HG03060 (cell line): Measurements from ENCODE around the gene ADGRG7.

ENCODE experiments used
- ATAC-seq: cut with Tn5 transposase; IDR thresholded peaks from one replicate; pipeline ENCODE4 v1.9.1; 2021; ENCODE audit warnings: low read depth, moderate number of reproducible peaks; ENCODE audit not compliant: unreplicated experiment

ADGRG7 gene

GRCh38 chr3:100600181-100601042, 9.0 kb upstream of the ADGRG7 start:
- ATAC-seq = no peak

GRCh38 chr3:100602506-100603444, 6.6 kb upstream of the ADGRG7 start:
- no peak for ATAC-seq

- ATAC-seq = no peak
These were observed 5.9 kb upstream of the ADGRG7 start for GRCh38 chr3:100603469-100603868.

- ATAC-seq = no peak
These were observed 4.0 kb upstream of the ADGRG7 start for GRCh38 chr3:100605358-100605757.

GRCh38 chr3:100606894-100607512, 2.4 kb upstream of the ADGRG7 start:
- peak; percentile 76 for ATAC-seq

- ATAC-seq = no peak
These were observed 562 bp downstream of the ADGRG7 start for GRCh38 chr3:100609963-100610362.

- ATAC-seq = no peak
These were observed 1.8 kb downstream of the ADGRG7 start for GRCh38 chr3:100611221-100611620.

GRCh38 chr3:100613721-100614390, 4.5 kb downstream of the ADGRG7 start:
- ATAC-seq = peak; percentile 47

- ATAC-seq = no peak
These were observed 5.5 kb downstream of the ADGRG7 start for GRCh38 chr3:100614941-100615340.

- no peak for ATAC-seq
These were observed 6.3 kb downstream of the ADGRG7 start for GRCh38 chr3:100615684-100616083.

- no peak for ATAC-seq
These were observed 11.8 kb downstream of the ADGRG7 start for GRCh38 chr3:100621251-100621650.

- ATAC-seq = no peak
These were observed 18.1 kb downstream of the ADGRG7 start for GRCh38 chr3:100627491-100627890.

- ATAC-seq = no peak
These were observed 20.2 kb downstream of the ADGRG7 start for GRCh38 chr3:100629421-100630127.

- no peak for ATAC-seq
These were observed 21.3 kb downstream of the ADGRG7 start for GRCh38 chr3:100630664-100631063.

GRCh38 chr3:100631236-100631635, 21.8 kb downstream of the ADGRG7 start:
- ATAC-seq = no peak

- no peak for ATAC-seq
These were observed 25.3 kb downstream of the ADGRG7 start for GRCh38 chr3:100634493-100635272.

GRCh38 chr3:100635273-100635701, 25.9 kb downstream of the ADGRG7 start:
- ATAC-seq = no peak

- no peak for ATAC-seq
These were observed 27.8 kb downstream of the ADGRG7 start for GRCh38 chr3:100637197-100637631.

- no peak for ATAC-seq
These were observed 31.2 kb downstream of the ADGRG7 start for GRCh38 chr3:100640633-100641032.
